Upper lobe of right lung (tissue), 1 donor: ENCODE results near the gene ANK3. TPM values are rescaled to one million over a fixed set of nuclear protein-coding genes. Genes with fewer than 3 reads are reported as not detected.

Experiments used
- ATAC-seq: fragments of 200-7000 bp; cut with Tn5 transposase; one replicate; pipeline ENCODE4 v1.9.1; 2020; ENCODE audit warnings: mild to moderate bottlenecking, moderate library complexity
- DNase-seq: peaks from one replicate; pipeline ENCODE4 v3.0.0-alpha.2; 2020
- H3K27ac ChIP-seq: fragments of 200-600 bp; one replicate; pipeline ENCODE4 v1.8.0; 2022
- H3K27me3 ChIP-seq: fragments of 200-600 bp; one replicate; pipeline ENCODE4 v1.8.0; 2022; ENCODE audit warnings: mild to moderate bottlenecking
- H3K36me3 ChIP-seq: fragments of 200-600 bp; one replicate; pipeline ENCODE4 v1.8.0; 2022
- H3K4me1 ChIP-seq: fragments of 200-600 bp; one replicate; pipeline ENCODE4 v1.8.0; 2022
- H3K4me3 ChIP-seq: fragments of 200-600 bp; one replicate; pipeline ENCODE4 v1.8.0; 2022; ENCODE audit warnings: mild to moderate bottlenecking
- H3K9me3 ChIP-seq: fragments of 200-600 bp; one replicate; pipeline ENCODE4 v1.8.0; 2022
- CTCF ChIP-seq: fragments of 200-600 bp; IDR thresholded peaks from one replicate; pipeline ENCODE4 v1.8.0; 2022; ENCODE audit warnings: antibody characterized with exemption
- intact Hi-C: fragments of 100-400 bp; cut with DNase I; formaldehyde crosslinking; loops from one replicate; pipeline ENCODE4 v1.11.0; 2022
- total RNA-seq: library from RNA; stranded (reverse); fragmentation: NEBNext Ultra II Directional; extraction: Animal tissue kit (Norgen Biotek cat#: 25700); gene quantifications from one replicate; pipeline ENCODE4 v1.2.1, GENCODE V29; 2021
- donor health status: DM: no; HTN: yes; CAD: no; lungs with severe emphysema.

ANK3 gene
- total RNA-seq, 1 donor from 2014 or later = 91.1 TPM

- Histone ChIP-seq H3K4me1 (no peaks in the 10 kb centered on the region), H3K4me3 (no peak overlapping the region), H3K27me3 (no peaks in the 10 kb centered on the region), H3K27ac (no peak overlapping the region), H3K36me3 (no peaks in the 10 kb centered on the region), H3K9me3 (no peaks in the 10 kb centered on the region)
- ATAC-seq = peak; percentile 44
- intact Hi-C loops = no loop called here
- no peak for DNase-seq
- TF ChIP-seq CTCF = no peak
These were observed 203.2 kb downstream of the ANK3 start for GRCh38 chr10:60186315-60187071.

DNA sequence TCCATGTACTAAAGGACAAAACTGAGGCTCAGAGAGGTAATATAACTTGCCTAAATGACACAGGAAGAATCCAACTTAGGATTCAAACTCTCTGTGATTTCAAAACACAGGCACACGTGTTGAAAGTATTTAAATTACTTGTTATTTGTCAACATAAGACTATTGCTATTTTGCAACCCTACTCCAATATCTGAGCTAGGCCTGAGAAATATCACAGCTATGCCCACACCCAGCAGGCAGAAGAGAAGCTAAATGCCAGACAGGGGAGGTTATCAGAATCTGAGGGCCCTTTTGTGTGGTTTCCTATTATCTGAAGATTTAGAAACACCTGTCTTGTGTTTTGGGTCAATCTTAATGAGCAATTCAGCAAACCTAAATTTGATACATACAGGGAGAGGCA, 204.3 kb downstream of the ANK3 start:
- H3K27ac ChIP-seq = no peak overlapping the region

GRCh38 chr10:60182691-60183090, 207.0 kb downstream of the ANK3 start:
- Histone ChIP-seq H3K36me3 (no peaks in the 10 kb centered on the region), H3K27me3 (no peaks in the 10 kb centered on the region), H3K9me3 (no peaks in the 10 kb centered on the region), H3K4me1 (no peaks in the 10 kb centered on the region), H3K4me3 (no peak overlapping the region), H3K27ac (no peak overlapping the region)
- no peak for ATAC-seq
- intact Hi-C loops = no loop called here
- no peak for TF ChIP-seq CTCF
- DNase-seq = no peak

More for the DNA sequence above, 204.3 kb downstream of the ANK3 start:
- TF ChIP-seq CTCF = no peak
- no peak overlapping the region for H3K4me3 ChIP-seq
- intact Hi-C loops = no loop called here
- no peaks in the 10 kb centered on the region for H3K36me3 ChIP-seq
- DNase-seq (no peak), ATAC-seq (no peak)
- no peaks in the 10 kb centered on the region for H3K4me1 ChIP-seq
- no peaks in the 10 kb centered on the region for H3K9me3 ChIP-seq
- H3K27me3 ChIP-seq = no peaks in the 10 kb centered on the region

DNA sequence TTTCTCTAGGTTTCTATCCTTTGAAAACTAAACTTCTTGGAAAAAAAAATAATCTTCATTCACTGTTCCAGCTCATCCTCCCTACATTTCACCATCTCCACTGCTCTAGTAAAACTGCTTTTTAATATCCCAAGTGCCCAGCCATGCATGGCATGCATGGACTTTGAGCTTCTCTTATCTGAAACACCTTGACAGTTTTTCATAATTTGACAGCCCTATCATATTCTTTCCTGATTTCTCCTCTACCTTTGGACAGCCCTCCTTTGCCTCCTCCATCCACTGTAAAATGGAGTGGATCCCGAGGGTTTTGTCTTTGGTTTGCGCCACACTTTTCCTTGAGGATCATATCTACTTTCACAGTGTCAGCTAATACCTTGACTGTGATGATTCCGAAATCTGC, 212.8 kb downstream of the ANK3 start:
- intact Hi-C loops = no loop called here
- Histone ChIP-seq H3K4me3 (no peak overlapping the region), H3K4me1 (no peaks in the 10 kb centered on the region), H3K27ac (no peak overlapping the region), H3K36me3 (no peaks in the 10 kb centered on the region), H3K27me3 (no peaks in the 10 kb centered on the region), H3K9me3 (no peaks in the 10 kb centered on the region)
- DNase-seq (no peak), ATAC-seq (no peak)
- no peak for TF ChIP-seq CTCF

- TF ChIP-seq CTCF = no peak
These were observed 214.2 kb downstream of the ANK3 start for GRCh38 chr10:60175441-60175971.

More at GRCh38 chr10:60175441-60175971, 214.2 kb downstream of the ANK3 start:
- DNase-seq (no peak), ATAC-seq (no peak)
- Histone ChIP-seq H3K27ac (no peak overlapping the region), H3K36me3 (no peaks in the 10 kb centered on the region), H3K4me3 (no peak overlapping the region), H3K27me3 (no peaks in the 10 kb centered on the region), H3K9me3 (no peaks in the 10 kb centered on the region), H3K4me1 (no peaks in the 10 kb centered on the region)
- intact Hi-C loops = no loop called here
